Measurements from ENCODE around the gene PGAM1.

PGAM1 gene

DNA sequence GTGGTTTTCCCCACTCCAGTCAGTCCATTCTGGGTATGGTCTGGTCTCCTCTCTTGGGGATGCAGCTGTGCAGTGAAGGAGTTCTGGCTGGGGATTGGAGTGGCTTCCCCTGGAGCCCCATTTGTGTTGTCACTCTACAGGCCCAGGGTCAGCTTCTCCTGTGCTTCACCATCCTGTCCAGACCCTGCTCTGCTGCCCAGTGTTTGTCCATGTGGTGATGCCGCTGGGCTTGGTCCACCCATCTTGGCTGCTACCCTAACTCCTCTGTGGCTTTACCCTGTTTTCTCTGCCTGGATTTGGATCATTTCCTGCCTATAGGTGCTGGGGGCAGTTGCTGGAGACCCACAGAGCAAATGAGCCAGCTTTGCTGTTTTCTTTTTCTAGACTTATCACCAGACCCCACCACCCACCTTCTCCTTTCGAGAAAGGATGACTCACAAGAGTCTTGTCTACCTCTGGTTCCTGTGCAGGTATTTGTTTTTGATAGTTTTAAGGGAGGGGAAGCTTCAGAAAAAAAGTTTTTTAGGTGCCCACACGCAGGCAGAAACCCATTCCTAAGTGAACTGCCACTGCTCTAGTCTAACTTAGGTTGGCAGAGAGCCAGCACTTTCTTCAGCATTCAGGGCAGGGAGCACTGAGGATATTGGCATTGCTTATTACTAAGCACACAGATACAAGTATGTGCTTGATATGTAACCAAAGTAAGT lies 28.5 kb downstream of the PGAM1 start:
- DNase-seq (ENCODE audit: low read depth), result peak; percentile 68
- TF ChIP-seq, protein P1, sequence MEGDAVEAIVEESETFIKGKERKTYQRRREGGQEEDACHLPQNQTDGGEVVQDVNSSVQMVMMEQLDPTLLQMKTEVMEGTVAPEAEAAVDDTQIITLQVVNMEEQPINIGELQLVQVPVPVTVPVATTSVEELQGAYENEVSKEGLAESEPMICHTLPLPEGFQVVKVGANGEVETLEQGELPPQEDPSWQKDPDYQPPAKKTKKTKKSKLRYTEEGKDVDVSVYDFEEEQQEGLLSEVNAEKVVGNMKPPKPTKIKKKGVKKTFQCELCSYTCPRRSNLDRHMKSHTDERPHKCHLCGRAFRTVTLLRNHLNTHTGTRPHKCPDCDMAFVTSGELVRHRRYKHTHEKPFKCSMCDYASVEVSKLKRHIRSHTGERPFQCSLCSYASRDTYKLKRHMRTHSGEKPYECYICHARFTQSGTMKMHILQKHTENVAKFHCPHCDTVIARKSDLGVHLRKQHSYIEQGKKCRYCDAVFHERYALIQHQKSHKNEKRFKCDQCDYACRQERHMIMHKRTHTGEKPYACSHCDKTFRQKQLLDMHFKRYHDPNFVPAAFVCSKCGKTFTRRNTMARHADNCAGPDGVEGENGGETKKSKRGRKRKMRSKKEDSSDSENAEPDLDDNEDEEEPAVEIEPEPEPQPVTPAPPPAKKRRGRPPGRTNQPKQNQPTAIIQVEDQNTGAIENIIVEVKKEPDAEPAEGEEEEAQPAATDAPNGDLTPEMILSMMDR (IDR thresholded peaks at IDR 0.05; ENCODE audit: insufficient read depth, low read depth, low read length, missing control alignments), result no peak
- no peak overlapping the region for H3K4me3 ChIP-seq (ENCODE audit: low read length)

DNA sequence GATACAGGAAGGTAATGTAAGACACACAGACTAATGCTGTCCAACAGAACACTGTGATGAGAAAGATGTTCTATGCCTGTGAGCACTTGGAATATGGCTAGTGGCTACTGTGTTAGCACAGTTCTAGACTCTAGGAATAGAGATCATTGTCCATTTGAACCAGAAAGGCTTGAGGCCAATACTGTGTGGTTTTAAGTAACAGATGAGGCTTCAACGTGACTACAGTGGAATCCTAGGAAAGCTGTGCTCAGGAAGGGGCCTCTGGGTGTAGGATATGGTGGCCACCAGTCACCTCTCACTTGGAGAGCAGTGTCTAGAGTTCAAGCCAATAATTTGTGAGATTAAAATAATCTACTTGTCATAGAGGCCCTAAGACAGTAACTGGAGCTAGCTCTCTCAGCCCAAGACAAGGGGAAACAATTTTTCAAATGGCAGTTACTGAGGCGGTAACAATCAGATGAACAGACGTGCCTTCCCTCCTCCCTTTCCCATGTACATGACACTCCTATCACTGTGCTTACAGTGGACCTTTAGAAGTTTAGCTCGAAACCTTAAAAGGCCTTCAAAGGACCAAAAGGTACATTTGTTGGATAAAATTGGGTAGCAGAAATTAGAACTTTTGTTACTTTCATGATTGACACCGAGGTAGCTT lies 30.2 kb downstream of the PGAM1 start:
- no peak overlapping the region for H3K4me3 ChIP-seq (ENCODE audit: low read length)
- DNase-seq (ENCODE audit: low read depth), result no peak
- TF ChIP-seq, protein P1 (IDR thresholded peaks at IDR 0.05; ENCODE audit: insufficient read depth, low read depth, low read length, missing control alignments), result no peak

DNA sequence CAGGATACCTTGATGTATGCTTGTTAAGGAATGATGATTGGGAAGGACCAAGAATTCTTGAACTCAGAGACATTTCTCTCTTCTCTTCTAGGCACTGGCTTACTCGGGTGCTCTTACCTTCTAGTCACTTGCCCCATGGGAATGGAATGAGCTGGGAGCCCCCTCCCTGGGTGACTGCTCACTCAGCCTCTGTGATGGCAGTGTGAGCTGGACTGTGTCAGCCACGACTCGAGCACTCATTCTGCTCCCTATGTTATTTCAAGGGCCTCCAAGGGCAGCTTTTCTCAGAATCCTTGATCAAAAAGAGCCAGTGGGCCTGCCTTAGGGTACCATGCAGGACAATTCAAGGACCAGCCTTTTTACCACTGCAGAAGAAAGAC lies 30.7 kb downstream of the PGAM1 start:
- TF ChIP-seq, protein P1 (IDR thresholded peaks at IDR 0.05; ENCODE audit: insufficient read depth, low read depth, low read length, missing control alignments), result no peak
- no peak overlapping the region for H3K4me3 ChIP-seq (ENCODE audit: low read length)
- no peak for DNase-seq (ENCODE audit: low read depth)

DNA sequence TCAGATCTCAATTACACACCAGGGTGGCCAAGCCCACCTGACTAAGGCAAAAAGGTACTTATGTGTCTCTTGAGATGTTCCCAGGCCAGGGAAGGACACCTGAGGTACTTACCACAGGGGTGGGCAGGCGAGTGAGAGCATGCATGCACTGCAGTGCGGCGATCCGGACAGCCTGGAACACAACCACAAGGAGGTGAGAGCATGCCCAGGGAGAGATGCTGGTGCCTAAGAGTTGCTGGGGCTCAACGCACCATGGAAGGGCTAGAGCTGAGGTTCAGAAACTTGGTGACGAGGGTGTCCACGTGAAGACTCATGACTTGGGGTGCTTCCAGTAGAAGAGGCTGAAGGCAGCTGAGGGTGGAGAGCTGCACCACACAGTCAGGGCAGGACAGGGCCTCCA lies 33.1 kb downstream of the PGAM1 start:
- H3K4me3 ChIP-seq (ENCODE audit: low read length), result no peak overlapping the region
- TF ChIP-seq, protein P1 (IDR thresholded peaks at IDR 0.05; ENCODE audit: insufficient read depth, low read depth, low read length, missing control alignments), result no peak
- DNase-seq (ENCODE audit: low read depth), result no peak

DNA sequence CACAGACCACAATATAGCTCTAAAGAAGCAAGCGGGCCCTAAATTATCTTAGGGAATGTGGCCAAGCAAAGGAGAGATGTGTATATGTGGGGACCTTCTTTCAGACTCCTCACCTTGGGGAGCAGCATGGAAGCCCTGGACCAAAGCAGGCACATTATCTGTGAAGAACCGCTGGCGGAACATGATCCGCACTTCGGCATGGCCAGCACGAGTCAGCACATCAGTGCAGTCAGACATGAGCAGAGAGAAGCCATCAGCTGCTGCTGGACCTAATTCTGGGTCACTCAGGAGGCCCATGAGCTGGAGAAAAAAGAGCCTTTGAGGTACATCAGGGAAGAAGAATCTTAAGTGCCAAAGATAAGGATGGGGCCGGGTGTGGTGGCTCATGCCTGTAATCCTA lies 33.9 kb downstream of the PGAM1 start:
- TF ChIP-seq, protein P1 (IDR thresholded peaks at IDR 0.05; ENCODE audit: insufficient read depth, low read depth, low read length, missing control alignments), result no peak
- H3K4me3 ChIP-seq (ENCODE audit: low read length), result no peak overlapping the region
- DNase-seq (ENCODE audit: low read depth), result no peak

DNA sequence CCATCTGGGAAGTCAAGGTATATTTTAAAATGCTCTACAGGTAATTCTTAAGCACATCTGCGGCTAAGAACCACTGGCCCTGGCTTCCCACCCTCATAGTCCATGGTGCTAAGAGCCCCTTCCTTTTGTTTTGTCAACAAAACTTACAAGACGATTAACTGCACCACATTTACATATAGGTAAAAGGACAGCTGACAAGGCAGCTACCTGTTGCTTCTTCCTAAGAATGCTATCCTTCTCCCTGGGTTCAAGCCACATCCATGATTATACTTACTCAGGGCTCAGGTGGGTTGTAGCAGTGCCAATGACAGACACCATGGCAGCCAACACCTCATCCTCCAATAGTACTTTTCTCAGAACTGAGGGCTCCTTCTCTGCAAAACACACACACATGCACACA lies 36.3 kb downstream of the PGAM1 start:
- TF ChIP-seq, protein P1 (IDR thresholded peaks at IDR 0.05; ENCODE audit: insufficient read depth, low read depth, low read length, missing control alignments), result no peak
- no peak for DNase-seq (ENCODE audit: low read depth)
- H3K4me3 ChIP-seq (ENCODE audit: low read length), result no peak overlapping the region
